Measurements from ENCODE around the gene RFTN1. TPM values are rescaled to one million over a fixed set of nuclear protein-coding genes. Genes with fewer than 3 reads are reported as not detected.

The RFTN1 gene
- total and polyA plus RNA-seq, 9 of the 15 experiments (the other 6 are each of a cell fraction or from before 2014, with no cell fraction given): 0.08 to 0.51 (median 0.11) TPM; not detected in 6

DNA sequence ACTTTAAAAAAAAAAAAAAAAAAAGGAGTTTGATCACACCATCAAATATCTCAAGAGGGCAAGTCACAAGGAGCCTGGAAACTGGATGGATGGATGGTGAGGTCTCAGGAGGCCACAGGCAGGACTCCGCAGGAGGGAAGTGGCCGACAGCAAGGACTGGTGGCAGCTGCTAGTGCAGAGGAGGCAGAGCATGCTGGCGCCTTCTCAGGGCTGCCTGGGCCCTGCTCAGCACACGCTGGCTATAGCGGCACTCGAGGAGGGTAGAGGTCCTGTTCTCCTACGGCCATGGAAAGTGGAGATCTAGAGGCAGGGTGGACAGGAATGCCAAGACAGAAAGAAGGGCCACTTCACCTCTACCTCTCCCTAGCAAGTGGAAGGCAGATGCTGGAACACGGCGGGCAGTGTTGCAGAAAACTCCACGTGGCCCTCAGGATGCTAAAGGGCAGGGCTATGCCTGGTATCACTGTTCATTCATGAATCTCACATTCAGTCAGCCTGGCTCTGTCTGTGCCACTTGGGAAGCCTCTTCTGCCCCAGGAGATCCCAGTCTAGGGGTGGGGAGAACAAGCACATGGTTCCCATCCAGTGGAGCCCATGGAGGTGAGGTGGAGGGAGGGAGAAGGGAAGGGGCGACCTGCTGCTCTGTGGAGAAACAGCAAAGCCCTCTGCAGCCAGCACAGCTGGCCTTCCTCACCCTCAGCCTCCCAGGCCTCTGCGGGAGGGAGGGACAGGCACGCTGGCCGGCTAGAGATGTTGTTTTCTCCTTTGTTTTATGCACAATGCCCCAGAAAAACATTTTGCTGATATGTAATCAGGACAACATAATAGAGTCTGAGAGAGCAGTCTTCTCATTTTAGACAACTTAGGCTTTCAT, 177.5 kb downstream of the RFTN1 start:
- Histone ChIP-seq H3K27me3 (ENCODE audit: control insufficient read depth in 2 of 2, insufficient read depth in 2 of 2, low read length in 2 of 2) (no peaks in the 10 kb centered on the region), H3K4me1 (replicated peaks in 1 of 2; ENCODE audit: control insufficient read depth in 2 of 2, insufficient read depth in 2 of 2, low read length in 2 of 2) (no peaks in the 10 kb centered on the region), H3K9ac (ENCODE audit: insufficient read depth in 1 of 2, low read depth in 2 of 2, low read length in 2 of 2) (peak overlapping the region in 1 of 2 experiments; percentile 22; a peak in 1 of 4 replicates), H3K27ac (ENCODE audit: extremely low read depth, low read depth, low read length) (no peak overlapping the region), H2AFZ (ENCODE audit: low read depth, low read length) (no peak overlapping the region), H3K36me3 (ENCODE audit: control insufficient read depth, insufficient read depth, low read length) (peaks cover 37% of the 10 kb centered on the region), H3K4me3 (no peak overlapping the region), H4K20me1 (replicated peaks; ENCODE audit: control insufficient read depth, insufficient read depth, low read length) (no peaks in the 10 kb centered on the region), H3K9me1 (ENCODE audit: control insufficient read depth, insufficient read depth, low read length) (no peaks in the 10 kb centered on the region), H3K9me3 (replicated peaks; ENCODE audit: control insufficient read depth, insufficient read depth, low read depth, low read length) (no peaks in the 10 kb centered on the region), H3K79me2 (ENCODE audit: control insufficient read depth, insufficient read depth, low read length) (no peaks in the 10 kb centered on the region), H3K4me2 (ENCODE audit: insufficient read depth, low read length) (no peak overlapping the region)
- TF ChIP-seq ERF (CRISPR knock-in tag; IDR thresholded peaks at IDR 0.05) (no peak), ZFPM2 (CRISPR knock-in tag; IDR thresholded peaks at IDR 0.05) (no peak), CHD1 (IDR thresholded peaks at IDR 0.05; ENCODE audit: low read length) (no peak), SLC30A9 (CRISPR knock-in tag; IDR thresholded peaks at IDR 0.05) (no peak), MAFG (tag; conservative IDR thresholded peaks at IDR 0.05) (no peak), ZNF507 (tag; conservative IDR thresholded peaks at IDR 0.05) (no peak), TEAD4 (IDR thresholded peaks at IDR 0.05; ENCODE audit: low read length) (no peak), TEAD4 (CRISPR knock-in tag; IDR thresholded peaks at IDR 0.05; ENCODE audit: borderline replicate concordance) (no peak), PCBP2 (IDR thresholded peaks at IDR 0.05; ENCODE audit: low read depth, low read length, poor library complexity, severe bottlenecking) (no peak)
- TF ChIP-seq, protein P1, sequence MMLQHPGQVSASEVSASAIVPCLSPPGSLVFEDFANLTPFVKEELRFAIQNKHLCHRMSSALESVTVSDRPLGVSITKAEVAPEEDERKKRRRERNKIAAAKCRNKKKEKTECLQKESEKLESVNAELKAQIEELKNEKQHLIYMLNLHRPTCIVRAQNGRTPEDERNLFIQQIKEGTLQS (IDR thresholded peaks at IDR 0.05): no peak
- TF ChIP-seq, protein P1 (CRISPR knock-in tag; conservative IDR thresholded peaks at IDR 0.05): no peak
- intact Hi-C loops (cut with micrococcal nuclease) (no loop called here), in situ Hi-C loops (cut with MboI) (no loop called here)
- ATAC-seq (no peak), FAIRE-seq (no peak), DNase-seq (ENCODE audit: extremely low read depth in 1 of 4, low spot score in 3 of 4) (no peak)
- POLR2A ChIA-PET: interaction anchor here (0.7 to 1.5 kb wide), 2 partner anchors 10 to 17 kb away, joined by 3 read pairs; no protein-coding TSS in a partner anchor
- 89% methylated on average over 14 of the region's 14 CpGs for WGBS (ENCODE audit: insufficient coverage, low coverage, missing lambda C conversion rate)
- CTCF ChIA-PET (ENCODE audit: low intra/inter-chr PET ratio): no interaction called here
- no TSS peak for BruUV-seq (replicated peaks)
